Mesothelial cell of epicardium (in vitro differentiated cells): ENCODE results near the gene HIPK1. TPM values are rescaled to one million over a fixed set of nuclear protein-coding genes. Genes with fewer than 3 reads are reported as not detected.

Experiments used
- DNase-seq, 2 experiments: peaks; one replicate each; pipeline ENCODE4 v3.0.0; 2021; ENCODE audit warnings: low spot score in 2 of 2; ENCODE audit not compliant: unreplicated experiment in 2 of 2
- H3K27ac Mint-ChIP-seq: 2 replicates; pipeline ENCODE4 v1.8.0; 2021; ENCODE audit warnings: mixed read lengths
- H3K27me3 Mint-ChIP-seq: 2 replicates; pipeline ENCODE4 v1.8.0; 2021; ENCODE audit warnings: low read depth, mixed read lengths
- H3K36me3 Mint-ChIP-seq: 2 replicates; pipeline ENCODE4 v1.8.0; 2021; ENCODE audit warnings: mixed read lengths
- H3K4me1 Mint-ChIP-seq: 2 replicates; pipeline ENCODE4 v1.8.0; 2021; ENCODE audit warnings: mixed read lengths
- H3K4me3 Mint-ChIP-seq: 2 replicates; pipeline ENCODE4 v1.8.0; 2021; ENCODE audit warnings: mild to moderate bottlenecking, moderate library complexity, mixed read lengths
- H3K9me3 Mint-ChIP-seq: 2 replicates; pipeline ENCODE4 v1.8.0; 2021; ENCODE audit warnings: mixed read lengths
- CTCF ChIP-seq: fragments of 200-600 bp; sonication (generic); IDR thresholded peaks from one replicate; pipeline ENCODE4 v1.5.0; 2021; ENCODE audit warnings: antibody characterized with exemption; ENCODE audit not compliant: unreplicated experiment
- total RNA-seq: library from RNA; stranded (reverse); gene quantifications from 3 replicates; pipeline ENCODE4 v1.2.1, GENCODE V29; 2021

HIPK1 gene
- total RNA-seq, 1 donor from 2014 or later = 43.9 TPM

GRCh38 chr1:114022877-114023276 is 93.8 kb downstream of the HIPK1 start:
- no peaks in the 10 kb centered on the region for H3K27me3 Mint-ChIP-seq
- peaks cover 8% of the 10 kb centered on the region for H3K9me3 Mint-ChIP-seq
- H3K4me1 Mint-ChIP-seq = peaks cover 21% of the 10 kb centered on the region
- no peak for DNase-seq
- H3K27ac Mint-ChIP-seq = no peak overlapping the region
- H3K36me3 Mint-ChIP-seq = no peaks in the 10 kb centered on the region
- H3K4me3 Mint-ChIP-seq = no peak overlapping the region
- no peak for TF ChIP-seq CTCF

- H3K36me3 Mint-ChIP-seq = no peaks in the 10 kb centered on the region
- H3K4me3 Mint-ChIP-seq = no peak overlapping the region
- peaks cover 8% of the 10 kb centered on the region for H3K9me3 Mint-ChIP-seq
- no peak for TF ChIP-seq CTCF
- no peaks in the 10 kb centered on the region for H3K27me3 Mint-ChIP-seq
- peaks cover 21% of the 10 kb centered on the region for H3K4me1 Mint-ChIP-seq
- no peak overlapping the region for H3K27ac Mint-ChIP-seq
- DNase-seq = no peak
Observed at GRCh38 chr1:114023377-114023776, 94.3 kb downstream of the HIPK1 start.

- peaks cover 21% of the 10 kb centered on the region for H3K4me1 Mint-ChIP-seq
- no peaks in the 10 kb centered on the region for H3K27me3 Mint-ChIP-seq
- no peak for DNase-seq
- H3K27ac Mint-ChIP-seq = peak overlapping the region; percentile 6
- no peak overlapping the region for H3K4me3 Mint-ChIP-seq
- peaks cover 8% of the 10 kb centered on the region for H3K9me3 Mint-ChIP-seq
- no peaks in the 10 kb centered on the region for H3K36me3 Mint-ChIP-seq
- TF ChIP-seq CTCF = no peak
Observed at GRCh38 chr1:114024049-114024448, 94.9 kb downstream of the HIPK1 start.

DNA sequence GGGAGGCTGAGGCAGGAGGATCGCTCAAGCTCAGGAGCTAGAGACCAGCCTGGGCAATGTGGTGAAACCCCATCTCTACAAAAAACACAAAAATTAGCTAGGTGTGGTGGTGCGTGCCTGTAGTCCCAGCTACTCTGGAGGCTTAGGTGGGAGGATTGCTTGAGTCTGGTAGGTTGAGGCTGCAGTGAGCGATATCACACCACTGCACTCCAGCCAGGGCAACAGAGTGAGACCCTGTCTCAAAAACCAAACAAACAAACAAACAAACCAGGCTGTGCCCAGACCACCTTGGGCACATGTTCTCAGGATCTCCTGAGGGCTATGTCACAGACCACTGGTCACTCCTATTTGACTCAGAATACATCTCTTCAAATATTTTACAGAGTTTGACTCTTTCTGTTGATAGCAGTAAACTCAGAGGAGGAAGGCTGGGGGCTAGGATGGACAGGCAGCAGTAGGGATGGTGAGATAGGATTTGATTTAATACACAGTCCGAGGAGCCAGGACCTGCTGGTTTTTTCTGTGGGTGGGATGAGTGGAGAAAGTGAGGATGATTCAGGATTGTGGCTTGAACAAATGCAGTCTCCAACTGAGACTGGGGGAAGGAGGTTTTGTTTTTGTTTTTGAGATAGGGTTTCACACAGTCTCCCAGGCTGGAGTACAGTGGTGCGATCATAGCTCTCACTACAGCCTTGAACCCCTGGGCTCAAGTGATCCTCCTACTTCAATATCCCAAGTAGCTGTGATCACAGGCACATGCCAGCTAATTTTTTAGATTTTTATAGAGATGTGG is 96.7 kb downstream of the HIPK1 start:
- no peak for DNase-seq
- no peaks in the 10 kb centered on the region for H3K9me3 Mint-ChIP-seq
- no peaks in the 10 kb centered on the region for H3K36me3 Mint-ChIP-seq
- peaks cover 21% of the 10 kb centered on the region for H3K4me1 Mint-ChIP-seq
- H3K27me3 Mint-ChIP-seq = no peaks in the 10 kb centered on the region
- no peak overlapping the region for H3K27ac Mint-ChIP-seq
- TF ChIP-seq CTCF = no peak
- no peak overlapping the region for H3K4me3 Mint-ChIP-seq

- TF ChIP-seq CTCF = no peak
- Mint-ChIP-seq H3K27ac (no peak overlapping the region), H3K9me3 (no peaks in the 10 kb centered on the region), H3K27me3 (no peaks in the 10 kb centered on the region), H3K4me3 (no peak overlapping the region), H3K36me3 (no peaks in the 10 kb centered on the region), H3K4me1 (peaks cover 17% of the 10 kb centered on the region)
- no peak for DNase-seq
Observed at GRCh38 chr1:114026797-114027196, 97.7 kb downstream of the HIPK1 start.

Other genes with a start within 250 kb of the HIPK1 start
- 22.9 to 26.7 TPM (median 24.2 TPM) in 3 replicates for gene PHTF1, start 169.8 kb upstream of the HIPK1 start, total RNA-seq
- 23.7 to 27.7 TPM (median 24.7 TPM) in 3 replicates for gene RSBN1, start 116.8 kb upstream of the HIPK1 start, total RNA-seq
- gene PTPN22, start 57.6 kb upstream of the HIPK1 start, total RNA-seq = 0.11 TPM in 1 of 3 replicates, not detected in the others
- gene BCL2L15, start 41.7 kb upstream of the HIPK1 start, total RNA-seq = 0.27 to 1.1 TPM (median 0.55 TPM) in 3 replicates
- 26.8 to 31.6 TPM (median 31.6 TPM) in 3 replicates for gene AP4B1, start 24.5 kb upstream of the HIPK1 start, total RNA-seq
- 8.1 to 10.0 TPM (median 9.5 TPM) in 3 replicates for gene DCLRE1B, start 24.0 kb upstream of the HIPK1 start, total RNA-seq
- gene OLFML3, start 50.1 kb downstream of the HIPK1 start, total RNA-seq = 115 to 119 TPM (median 118 TPM) in 3 replicates
- 0.09 to 0.29 TPM (median 0.25 TPM) in 3 replicates for gene SYT6, start 224.5 kb downstream of the HIPK1 start, total RNA-seq